Measurements from ENCODE around the gene NTMT1.

DNA sequence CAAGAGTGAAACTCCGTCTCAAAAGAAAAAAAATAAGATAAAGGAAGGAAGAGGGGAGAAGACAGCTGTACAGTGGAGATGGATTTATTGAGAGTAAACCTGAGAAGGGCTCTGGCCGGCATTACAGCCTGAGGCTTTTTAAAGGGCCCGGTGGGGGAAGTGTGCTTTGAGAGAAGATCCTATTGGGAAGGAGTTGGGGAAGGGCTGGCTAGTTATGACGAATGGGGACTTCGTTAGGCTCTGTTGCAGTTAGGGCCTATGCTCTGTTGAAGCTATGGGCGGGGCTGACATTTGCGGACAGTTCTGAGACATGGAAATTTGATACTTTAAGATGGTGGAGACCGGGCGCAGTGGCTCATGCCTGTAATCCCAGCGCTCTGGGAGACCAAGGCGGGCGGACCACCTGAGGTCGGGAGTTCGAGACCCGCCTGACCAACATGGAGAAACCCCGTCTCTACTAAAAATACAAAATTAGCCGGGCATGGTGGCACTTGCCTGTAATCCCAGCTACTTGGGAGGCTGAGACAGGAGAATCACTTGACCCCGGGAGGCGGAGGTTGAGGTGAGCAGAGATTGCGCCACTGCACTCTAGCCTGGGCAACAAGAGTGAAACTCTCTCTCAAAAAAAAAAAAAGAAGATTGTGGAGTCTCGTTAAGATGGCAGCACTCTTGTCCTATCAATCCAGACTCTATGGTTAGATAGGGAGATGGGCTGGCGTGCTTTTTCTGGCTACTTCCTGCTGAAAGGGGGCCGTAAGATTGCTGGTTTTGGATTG, 38.3 kb upstream of the NTMT1 start:
- TF ChIP-seq, protein P1, sequence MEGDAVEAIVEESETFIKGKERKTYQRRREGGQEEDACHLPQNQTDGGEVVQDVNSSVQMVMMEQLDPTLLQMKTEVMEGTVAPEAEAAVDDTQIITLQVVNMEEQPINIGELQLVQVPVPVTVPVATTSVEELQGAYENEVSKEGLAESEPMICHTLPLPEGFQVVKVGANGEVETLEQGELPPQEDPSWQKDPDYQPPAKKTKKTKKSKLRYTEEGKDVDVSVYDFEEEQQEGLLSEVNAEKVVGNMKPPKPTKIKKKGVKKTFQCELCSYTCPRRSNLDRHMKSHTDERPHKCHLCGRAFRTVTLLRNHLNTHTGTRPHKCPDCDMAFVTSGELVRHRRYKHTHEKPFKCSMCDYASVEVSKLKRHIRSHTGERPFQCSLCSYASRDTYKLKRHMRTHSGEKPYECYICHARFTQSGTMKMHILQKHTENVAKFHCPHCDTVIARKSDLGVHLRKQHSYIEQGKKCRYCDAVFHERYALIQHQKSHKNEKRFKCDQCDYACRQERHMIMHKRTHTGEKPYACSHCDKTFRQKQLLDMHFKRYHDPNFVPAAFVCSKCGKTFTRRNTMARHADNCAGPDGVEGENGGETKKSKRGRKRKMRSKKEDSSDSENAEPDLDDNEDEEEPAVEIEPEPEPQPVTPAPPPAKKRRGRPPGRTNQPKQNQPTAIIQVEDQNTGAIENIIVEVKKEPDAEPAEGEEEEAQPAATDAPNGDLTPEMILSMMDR (IDR thresholded peaks at IDR 0.05) = no peak
- no peak for TF ChIP-seq POLR2A (IDR thresholded peaks at IDR 0.05)

Data from adrenal gland (tissue), 5 donors.